HG03139 (cell line): ENCODE results near the gene AMN.

Experiments
- ATAC-seq: cut with Tn5 transposase; IDR thresholded peaks from one replicate; pipeline ENCODE4 v1.9.1; 2021; ENCODE audit not compliant: unreplicated experiment

AMN gene

DNA sequence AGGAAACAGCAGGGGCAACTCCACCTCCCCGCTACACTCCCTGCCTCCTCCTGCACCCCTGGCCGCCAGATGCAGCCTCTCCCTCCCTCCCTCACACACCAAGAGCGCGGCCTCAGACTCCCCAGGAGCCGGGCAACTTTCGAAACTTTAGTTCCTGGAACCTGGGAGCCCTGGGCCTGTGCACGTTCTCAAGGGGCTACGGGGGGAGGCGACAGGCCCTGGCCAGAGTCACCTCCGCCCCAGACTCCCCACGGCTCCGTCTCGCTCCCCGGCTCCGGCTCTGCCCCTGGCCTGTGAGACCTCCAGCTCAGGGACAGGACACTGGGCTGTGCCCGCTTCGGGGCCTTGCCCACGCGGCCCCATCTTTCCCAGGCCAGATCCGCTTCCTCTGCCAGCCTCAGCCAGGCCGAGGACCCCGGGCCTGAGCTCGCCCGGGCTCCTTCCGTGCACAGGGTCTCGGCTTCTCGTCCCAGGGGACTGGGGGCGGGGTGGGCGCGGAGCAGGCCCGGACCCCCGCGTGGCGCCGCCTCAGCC is 5.5 kb downstream of the AMN start:
- ATAC-seq = no peak

DNA sequence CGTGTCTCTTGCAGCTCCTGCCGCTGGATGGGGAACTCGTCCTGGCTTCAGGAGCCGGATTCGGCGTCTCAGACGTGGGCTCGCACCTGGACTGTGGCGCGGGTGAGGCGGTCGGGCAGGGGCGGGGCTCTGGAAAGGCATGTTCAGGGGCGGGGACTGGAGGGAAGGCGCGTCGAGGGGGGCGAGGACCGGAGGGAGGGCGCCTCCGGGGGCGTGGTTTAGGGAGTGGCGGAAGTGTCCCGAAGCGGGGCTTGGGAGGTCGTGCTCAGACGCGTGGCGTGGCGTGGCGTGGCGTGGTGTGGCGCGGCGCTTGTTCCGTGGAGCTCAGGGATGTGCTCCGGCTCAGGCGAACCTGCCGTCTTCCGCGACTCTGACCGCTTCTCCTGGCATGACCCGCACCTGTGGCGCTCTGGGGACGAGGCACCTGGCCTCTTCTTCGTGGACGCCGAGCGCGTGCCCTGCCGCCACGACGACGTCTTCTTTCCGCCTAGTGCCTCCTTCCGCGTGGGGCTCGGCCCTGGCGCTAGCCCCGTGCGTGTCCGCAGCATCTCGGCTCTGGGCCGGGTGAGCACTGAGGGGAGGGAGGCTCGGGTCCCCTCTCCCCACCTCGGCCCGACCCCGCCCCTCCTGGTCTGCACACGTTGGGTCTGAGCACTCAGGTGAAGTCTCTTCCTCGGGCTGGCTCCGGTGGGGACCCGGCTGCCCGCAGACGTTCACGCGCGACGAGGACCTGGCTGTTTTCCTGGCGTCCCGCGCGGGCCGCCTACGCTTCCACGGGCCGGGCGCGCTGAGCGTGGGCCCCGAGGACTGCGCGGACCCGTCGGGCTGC is 6.2 kb downstream of the AMN start:
- ATAC-seq = no peak

DNA sequence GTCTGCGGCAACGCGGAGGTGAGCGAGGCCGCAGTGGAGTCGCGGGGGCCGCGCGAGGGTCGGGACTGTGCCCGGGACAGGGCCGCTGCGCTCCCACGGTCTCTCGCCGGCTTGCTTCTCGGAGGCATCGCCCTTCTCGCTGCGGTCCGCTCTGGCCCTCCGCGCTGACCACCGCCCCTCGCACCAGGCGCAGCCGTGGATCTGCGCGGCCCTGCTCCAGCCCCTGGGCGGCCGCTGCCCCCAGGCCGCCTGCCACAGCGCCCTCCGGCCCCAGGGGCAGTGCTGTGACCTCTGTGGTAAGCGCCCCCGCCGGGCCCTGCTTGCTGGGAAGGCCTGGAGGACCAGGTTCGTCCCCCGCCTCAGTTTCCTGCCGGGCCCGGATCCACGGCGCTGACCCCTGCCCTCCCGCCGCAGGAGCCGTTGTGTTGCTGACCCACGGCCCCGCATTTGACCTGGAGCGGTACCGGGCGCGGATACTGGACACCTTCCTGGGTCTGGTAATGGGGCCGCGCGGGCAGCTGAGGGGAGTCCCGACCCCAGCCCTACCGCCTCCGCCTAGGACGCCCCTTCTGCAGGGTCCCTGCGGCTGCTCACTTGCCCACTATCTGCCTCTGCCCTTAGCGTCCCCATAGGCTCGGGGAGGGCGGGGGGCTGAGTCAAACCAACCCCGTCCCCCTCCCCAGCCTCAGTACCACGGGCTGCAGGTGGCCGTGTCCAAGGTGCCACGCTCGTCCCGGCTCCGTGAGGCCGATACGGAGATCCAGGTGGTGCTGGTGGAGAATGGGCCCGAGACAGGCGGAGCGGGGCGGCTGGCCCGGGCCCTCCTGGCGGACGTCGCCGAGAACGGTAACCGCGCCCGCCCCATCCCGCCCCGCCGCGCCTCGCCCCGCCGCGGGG is 7.0 kb downstream of the AMN start:
- ATAC-seq = no peak

DNA sequence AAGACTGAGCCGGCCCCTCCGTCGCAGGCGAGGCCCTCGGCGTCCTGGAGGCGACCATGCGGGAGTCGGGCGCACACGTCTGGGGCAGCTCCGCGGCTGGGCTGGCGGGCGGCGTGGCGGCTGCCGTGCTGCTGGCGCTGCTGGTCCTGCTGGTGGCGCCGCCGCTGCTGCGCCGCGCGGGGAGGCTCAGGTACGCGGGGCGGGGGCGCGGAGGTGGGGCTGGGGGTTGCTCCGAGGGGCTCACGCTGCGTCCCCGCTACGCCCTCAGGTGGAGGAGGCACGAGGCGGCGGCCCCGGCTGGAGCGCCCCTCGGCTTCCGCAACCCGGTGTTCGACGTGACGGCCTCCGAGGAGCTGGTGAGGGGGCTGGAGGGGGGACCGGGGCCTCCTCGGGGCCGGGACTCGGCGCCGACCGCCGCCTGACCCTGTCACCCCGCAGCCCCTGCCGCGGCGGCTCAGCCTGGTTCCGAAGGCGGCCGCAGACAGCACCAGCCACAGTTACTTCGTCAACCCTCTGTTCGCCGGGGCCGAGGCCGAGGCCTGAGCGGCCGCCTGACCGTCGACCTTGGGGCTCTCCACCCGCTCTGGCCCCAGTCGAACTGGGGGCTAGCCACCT is 7.8 kb downstream of the AMN start:
- no peak for ATAC-seq

DNA sequence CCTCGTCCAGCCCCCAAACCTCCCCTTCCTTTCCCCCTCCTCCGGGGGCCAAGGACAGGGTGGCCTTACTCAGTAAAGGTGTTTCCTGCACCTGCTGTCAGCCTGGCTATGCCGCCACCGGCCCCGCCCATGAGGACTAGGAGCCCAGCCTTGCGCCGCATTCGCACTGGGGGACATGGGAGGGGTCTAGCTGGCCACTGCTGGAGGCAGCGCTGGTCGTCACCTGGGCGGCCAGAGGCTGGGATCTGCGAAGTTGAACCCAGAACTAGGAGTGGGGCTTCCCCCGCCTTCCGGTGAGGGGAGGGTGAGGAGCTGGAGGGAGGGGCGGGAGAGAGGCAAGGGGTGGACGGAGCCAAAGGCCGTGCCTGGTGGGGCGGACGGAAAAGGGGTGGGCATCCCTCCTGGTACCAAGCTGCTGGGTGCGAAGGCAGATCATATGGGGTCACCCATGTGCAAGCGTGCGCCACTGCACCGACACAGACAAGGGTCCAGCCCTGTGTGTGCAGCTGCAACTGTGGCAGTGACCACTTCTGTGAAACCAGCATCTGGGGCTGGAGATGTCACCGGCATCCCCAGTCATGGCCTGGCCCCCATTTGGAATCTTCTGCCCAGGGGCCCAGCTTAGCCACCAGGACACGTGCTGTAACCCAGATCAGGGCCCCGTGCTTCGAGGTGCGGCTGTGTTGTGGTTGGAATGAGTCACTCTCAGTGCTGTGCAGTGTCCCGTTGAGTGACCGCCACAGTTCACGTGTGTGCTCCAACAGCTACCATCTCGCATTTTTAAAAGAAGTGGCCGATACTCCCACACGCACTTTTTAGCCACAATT is 8.5 kb downstream of the AMN start:
- no peak for ATAC-seq

DNA sequence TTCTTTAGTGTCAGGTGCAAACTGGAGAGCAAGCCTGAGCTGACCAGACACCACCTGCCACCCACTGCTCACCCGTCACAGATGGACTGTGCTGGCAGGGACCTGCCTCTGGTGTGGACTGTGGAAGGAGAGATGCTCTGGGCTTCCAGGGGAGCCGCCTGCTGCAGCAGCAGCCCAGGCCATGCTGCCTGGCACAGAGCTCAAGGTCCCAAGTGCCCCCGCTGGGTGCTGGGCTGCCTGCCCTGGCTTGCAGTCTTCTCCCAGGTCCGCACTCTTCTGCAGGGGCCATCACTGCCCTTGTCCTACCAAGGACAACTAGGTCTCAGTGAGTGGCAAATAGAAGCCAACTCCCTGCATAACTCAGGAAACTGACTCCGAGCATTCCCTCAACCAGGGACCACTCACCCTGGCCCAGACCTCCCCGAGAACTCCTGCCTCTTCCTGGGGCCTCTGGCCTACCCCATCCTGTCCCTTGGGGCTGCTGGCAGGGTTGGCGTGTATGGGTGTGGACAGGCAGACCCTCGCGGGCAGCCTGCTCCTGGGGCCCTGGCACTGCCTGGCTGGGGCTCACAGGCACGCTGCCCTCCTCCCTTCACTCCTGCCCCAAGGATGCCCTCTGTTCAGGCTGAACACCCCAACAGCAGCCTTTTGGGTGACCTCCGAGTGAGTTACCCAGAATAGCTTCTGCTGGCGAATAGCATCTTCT is 9.3 kb downstream of the AMN start:
- ATAC-seq = no peak

DNA sequence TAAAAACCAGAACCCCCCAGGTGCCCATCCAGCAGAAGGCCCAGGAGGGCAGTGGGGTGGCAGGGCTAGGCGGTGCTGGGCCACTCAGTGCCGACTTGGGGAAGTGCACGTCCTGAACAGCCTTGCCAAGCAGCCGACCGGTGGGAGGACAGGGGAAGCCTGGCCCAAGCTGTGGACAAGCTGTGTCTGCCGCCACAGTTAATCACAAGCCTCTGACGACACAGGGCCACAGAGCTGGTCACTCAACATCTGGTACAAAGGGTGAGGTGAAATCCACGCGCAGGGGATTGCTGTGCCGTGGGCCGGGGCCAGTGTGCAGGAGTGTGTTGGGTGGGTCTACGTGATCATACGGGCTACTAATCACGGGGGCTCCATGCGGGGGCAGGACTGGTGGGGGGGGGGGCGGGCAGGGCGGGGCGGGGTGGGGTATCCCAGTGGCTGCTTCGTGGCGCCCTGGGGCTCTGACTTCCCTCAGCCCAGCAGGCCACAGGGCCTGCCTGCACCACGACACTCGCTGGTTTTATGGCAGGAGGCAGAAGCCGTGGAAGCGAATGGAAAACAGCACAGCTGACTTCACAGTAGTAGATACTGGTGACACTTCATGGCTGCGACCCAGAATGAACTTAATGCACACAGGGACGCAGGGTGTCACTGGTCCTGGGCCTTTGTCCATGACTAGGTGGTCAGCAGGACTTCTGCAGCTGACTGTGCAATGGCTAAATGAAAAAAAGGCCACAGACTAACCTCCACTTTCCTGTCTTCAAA is 10.2 kb downstream of the AMN start:
- no peak for ATAC-seq

DNA sequence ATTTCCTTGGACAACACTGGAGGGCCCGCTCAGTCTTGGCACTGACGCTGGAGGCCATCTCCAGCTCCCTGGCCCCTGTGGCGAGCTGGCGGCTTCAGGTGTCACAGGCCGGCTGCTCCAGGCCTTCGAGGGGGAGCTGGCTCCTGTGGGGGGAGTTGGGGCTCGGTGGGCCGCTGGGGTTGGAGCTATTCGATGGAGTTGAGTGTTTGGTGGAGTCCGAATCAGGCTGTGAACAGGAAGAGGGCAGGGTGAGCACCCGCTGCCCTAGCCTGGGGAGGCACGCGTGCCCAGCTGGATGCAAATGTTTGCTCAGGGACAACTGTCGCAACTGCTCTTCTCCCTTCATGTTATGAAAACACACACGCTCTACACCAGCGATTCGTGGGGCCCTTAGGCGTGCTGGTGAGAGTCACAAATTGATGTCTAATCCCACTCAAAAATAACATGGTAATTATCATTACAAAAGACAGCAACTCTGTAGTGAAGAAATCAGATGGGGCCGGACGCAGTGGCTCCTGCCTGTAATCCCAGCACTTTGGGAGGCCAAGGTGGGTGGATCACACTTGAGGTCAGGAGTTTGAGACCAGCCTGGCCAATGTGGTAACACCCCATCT is 11.3 kb downstream of the AMN start:
- no peak for ATAC-seq

DNA sequence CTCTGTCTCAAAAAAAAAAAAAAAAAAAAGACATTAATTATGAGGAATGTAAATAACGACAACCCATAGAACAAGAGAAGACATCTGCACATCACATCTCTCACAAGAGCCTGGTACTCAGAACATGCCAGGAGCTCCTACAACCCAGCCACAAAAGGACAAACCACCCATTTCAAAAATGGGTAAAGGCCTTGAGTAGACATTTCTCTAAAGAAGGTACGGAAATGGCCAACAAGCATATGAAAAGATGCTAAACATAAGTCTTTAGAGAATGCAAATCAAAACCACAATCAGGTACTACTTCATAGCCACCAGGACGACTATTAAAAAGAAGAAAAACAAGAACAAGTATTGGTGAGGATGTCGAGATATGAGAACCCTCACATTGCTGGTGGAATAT is 13.3 kb downstream of the AMN start:
- ATAC-seq = no peak

DNA sequence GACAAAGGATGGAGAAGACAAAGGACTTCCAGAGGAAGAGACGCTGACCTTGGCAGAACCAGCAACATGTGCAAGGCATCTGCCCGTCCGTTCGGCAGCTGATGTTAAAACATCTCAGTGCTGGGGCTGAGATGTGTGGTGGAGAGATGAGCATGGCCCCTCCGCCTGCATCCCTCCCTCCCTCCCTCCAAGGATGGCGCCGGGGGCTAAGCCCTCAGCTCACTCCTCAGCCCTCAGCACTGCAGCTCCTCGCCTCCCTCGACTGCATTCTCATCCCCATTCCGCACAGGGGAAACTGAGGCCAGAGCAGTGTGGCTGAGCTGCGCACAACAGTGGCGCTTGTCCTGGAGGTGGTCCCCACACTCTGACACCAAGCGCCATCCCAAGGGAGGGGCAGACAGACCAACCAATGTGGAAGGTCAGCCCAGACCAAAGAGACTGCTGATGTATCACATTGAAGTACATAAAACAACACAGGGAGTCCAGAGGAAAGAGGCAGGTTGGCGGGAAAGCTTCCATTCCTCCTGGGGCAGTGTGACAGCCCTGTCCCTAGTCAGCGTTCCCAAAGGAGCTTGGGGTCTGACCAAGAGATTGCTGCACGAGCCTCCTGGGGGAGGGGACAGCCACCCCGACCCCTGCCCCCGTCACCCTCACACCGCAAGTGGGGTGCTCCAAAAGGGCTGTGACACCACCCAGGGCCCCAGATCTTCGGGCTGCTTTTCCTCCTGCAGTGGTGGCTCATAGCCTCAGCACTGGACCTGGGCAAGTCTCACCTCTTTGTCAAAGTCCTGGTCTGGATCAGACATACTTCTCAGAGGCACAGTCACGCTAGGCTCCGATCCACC is 15.1 kb downstream of the AMN start:
- ATAC-seq = no peak

DNA sequence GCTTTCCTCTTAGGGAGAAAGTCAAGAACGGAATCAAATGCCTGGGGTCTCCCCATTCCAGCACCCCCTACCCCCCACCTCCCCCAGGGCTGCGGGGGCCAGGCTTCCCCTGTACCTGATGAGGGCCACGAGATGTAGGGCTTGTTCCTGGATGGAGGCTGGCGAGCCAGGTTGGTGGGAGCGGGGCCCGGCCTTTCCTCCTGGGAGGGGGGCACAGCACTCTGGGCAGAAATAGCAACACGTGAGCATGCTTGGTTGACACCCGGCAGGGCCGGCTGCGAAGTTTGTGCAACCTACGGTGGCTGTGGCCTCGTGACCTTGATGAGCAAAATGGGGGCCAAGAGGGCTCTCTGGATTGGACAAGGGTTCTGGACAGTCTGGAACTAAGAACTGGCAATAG is 15.7 kb downstream of the AMN start:
- ATAC-seq = no peak

DNA sequence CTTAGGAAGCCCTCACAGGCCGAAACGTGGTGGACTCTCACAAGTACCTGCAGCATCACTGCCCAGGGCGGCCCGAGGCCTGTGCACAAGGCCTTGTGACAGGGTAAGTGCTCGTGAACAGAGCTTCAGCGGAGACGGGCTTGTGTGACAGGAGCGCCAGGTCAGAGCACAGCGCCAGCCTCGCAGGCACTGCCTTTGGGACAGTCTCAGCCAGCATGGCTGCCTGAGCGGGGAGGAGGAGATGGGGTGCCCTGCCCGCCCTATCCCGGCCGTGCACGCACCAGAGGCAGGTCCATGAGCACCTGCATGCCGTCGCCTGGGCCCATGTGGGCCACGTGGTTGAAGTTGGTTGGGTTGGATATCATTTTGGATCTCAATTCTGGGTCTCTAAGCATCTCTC is 16.9 kb downstream of the AMN start:
- ATAC-seq = no peak

DNA sequence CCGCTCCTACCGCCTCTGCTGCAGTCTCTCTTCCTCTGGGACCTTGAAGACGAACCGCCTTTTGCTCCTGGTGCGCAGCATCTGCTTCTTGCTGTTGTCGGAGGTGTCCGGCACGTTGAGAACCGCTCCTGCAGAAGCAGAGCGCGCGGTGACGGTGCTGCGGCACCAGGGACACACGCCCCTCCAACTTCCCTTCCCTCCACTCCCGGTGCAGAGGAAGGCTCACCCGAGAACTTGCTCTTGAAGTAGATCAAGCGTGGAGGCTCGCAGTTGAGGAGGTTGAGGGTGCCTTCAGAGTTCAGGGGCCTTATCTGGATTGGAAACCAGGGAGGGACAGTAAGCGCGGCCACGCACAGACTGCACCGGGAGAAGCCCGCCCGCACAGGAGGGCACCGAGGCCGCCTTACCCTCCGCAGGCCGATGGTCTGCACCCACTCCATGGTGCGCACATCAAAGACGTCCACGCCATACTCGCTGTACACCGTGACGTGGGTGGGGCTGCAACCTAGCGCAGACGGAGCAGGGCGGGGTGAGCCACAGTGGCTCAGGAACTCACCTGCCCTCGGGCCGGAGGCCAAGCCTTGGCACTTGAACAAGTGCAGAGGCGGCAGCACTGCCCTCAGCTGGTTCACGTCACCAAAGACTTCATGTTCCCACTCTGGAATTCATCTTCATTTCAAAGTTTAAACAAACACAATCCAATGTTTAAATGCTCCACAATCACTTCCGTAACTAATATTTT is 17.5 kb downstream of the AMN start:
- no peak for ATAC-seq

DNA sequence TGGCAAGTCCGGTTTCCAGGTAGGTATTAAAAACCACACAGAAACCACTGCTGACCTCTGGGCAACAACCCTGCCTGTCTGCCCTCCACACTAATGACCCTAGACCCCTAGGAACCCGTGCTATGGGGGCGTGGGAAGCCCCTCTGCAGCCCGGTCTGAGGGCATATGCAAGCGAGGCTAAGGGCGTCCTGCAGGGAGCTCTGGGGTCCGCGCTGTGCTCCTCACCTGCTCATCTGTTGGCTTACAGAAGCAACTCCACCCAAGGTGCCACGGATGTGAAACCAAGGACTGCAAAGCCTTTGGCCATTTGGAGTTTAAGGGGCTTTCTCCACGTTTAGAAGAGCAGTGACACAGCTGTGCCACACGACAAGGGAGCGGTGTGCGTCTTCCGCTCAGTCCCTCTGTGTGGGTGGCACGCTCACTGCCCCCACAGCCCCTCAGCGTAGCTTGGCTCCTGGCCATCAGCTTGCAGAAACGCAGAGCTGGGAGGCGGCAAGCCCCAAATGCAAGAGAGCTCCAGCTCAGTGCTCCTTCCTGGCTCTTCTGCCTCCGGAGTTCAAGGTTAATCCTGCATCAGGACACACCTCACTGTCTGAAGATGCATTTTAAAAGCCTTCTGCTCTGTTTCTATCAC is 18.4 kb downstream of the AMN start:
- ATAC-seq = no peak

DNA sequence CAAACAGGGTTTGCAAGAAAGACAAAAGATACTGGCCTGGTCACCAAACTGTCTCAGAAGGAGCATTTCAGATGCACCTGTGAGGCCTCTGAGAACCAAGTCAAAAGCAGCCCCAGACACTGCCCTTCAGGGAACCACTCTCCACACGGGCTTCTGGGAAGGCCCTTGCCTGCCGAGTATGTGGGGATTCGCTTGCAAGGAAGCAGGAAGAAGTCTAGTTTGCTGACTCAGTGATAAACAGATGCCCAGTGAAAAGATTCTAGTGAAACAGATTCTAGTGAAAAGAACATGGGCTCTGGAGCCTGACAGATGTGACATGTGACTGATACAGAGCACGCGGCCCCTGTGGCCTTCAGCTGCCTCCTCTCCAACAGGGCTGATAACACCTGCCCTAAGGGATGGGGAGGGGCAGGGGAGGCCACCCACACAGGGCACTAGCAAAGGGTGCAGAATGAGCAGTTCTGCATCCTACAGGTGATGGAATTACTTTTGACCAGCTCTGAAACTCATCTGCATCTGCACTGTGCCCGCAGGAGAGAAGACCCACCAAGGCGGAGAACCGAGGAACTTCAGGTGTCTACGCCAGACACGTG is 19.1 kb downstream of the AMN start:
- no peak for ATAC-seq

DNA sequence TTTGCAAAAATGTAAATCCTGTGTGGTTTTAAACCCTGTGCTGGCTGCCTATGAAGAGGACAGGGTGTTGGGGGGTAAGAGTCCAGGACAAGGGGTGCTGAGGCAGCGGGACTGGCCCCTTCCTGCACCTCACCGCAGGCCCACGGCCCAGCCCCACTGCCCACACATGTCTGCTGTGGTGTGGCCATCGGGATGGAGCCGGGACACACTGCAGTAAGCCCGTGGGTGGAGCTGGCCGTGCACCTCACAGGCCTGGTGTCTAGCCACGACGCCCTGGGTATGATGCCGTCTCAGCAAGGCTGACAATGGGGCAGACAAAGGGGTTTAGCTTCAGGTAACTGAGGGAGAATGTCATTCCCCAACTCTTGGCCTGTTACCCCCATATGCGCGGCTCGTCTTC is 19.6 kb downstream of the AMN start:
- no peak for ATAC-seq
